ENCODE measurements around the gene WDR19.

GRCh38 chr4:39235021-39235420 is 52.7 kb downstream of the WDR19 start:
- no peak for TF ChIP-seq CTCF (IDR thresholded peaks at IDR 0.05)
- no peak for TF ChIP-seq EP300 (IDR thresholded peaks at IDR 0.05)
- no peak for TF ChIP-seq POLR2A (IDR thresholded peaks at IDR 0.05)
- no peak for TF ChIP-seq POLR2AphosphoS5 (IDR thresholded peaks at IDR 0.05)

Measured in gastroesophageal sphincter (tissue), 3 donors.